ENCODE measurements around the gene ZBTB5. TPM values are rescaled to one million over a fixed set of nuclear protein-coding genes. Genes with fewer than 3 reads are reported as not detected.

The ZBTB5 gene
- total RNA-seq, 2 donors from 2014 or later, result 8.9 to 9.7 TPM

GRCh38 chr9:37503736-37504135 is 38.5 kb upstream of the ZBTB5 start:
- H3K27me3 ChIP-seq, result no peaks in the 10 kb centered on the region
- H3K9me3 ChIP-seq, result no peaks in the 10 kb centered on the region
- no peaks in the 10 kb centered on the region for H3K36me3 ChIP-seq
- TF ChIP-seq, protein P1, sequence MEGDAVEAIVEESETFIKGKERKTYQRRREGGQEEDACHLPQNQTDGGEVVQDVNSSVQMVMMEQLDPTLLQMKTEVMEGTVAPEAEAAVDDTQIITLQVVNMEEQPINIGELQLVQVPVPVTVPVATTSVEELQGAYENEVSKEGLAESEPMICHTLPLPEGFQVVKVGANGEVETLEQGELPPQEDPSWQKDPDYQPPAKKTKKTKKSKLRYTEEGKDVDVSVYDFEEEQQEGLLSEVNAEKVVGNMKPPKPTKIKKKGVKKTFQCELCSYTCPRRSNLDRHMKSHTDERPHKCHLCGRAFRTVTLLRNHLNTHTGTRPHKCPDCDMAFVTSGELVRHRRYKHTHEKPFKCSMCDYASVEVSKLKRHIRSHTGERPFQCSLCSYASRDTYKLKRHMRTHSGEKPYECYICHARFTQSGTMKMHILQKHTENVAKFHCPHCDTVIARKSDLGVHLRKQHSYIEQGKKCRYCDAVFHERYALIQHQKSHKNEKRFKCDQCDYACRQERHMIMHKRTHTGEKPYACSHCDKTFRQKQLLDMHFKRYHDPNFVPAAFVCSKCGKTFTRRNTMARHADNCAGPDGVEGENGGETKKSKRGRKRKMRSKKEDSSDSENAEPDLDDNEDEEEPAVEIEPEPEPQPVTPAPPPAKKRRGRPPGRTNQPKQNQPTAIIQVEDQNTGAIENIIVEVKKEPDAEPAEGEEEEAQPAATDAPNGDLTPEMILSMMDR (IDR thresholded peaks at IDR 0.05), result no peak
- H3K4me3 ChIP-seq, result no peak overlapping the region
- H3K27ac ChIP-seq, result no peak overlapping the region
- H3K9ac ChIP-seq (ENCODE audit: low read depth in 2 of 2, low read length in 2 of 2), result no peak overlapping the region
- DNase-seq, result no peak
- intact Hi-C loops (cut with DNase I), result no loop called here
- H3K4me1 ChIP-seq, result no peaks in the 10 kb centered on the region

- Histone ChIP-seq H3K9ac (ENCODE audit: low read depth in 2 of 2, low read length in 2 of 2) (no peak overlapping the region), H3K27me3 (no peaks in the 10 kb centered on the region), H3K4me1 (no peaks in the 10 kb centered on the region), H3K36me3 (no peaks in the 10 kb centered on the region), H3K4me3 (no peak overlapping the region), H3K9me3 (no peaks in the 10 kb centered on the region), H3K27ac (no peak overlapping the region)
- no peak for DNase-seq
- intact Hi-C loops (cut with DNase I), result no loop called here
- TF ChIP-seq, protein P1 (IDR thresholded peaks at IDR 0.05), result no peak
Observed at GRCh38 chr9:37501957-37502596, 36.8 kb upstream of the ZBTB5 start.

GRCh38 chr9:37499297-37499696 is 34.0 kb upstream of the ZBTB5 start:
- Histone ChIP-seq H3K27me3 (no peaks in the 10 kb centered on the region), H3K36me3 (no peaks in the 10 kb centered on the region), H3K4me1 (no peaks in the 10 kb centered on the region), H3K4me3 (no peak overlapping the region), H3K9ac (ENCODE audit: low read depth in 2 of 2, low read length in 2 of 2) (no peak overlapping the region), H3K27ac (no peak overlapping the region), H3K9me3 (no peaks in the 10 kb centered on the region)
- intact Hi-C loops (cut with DNase I), result no loop called here
- no peak for DNase-seq
- TF ChIP-seq, protein P1 (IDR thresholded peaks at IDR 0.05), result no peak

GRCh38 chr9:37498457-37498856 is 33.2 kb upstream of the ZBTB5 start:
- TF ChIP-seq, protein P1 (IDR thresholded peaks at IDR 0.05), result no peak
- Histone ChIP-seq H3K4me3 (no peak overlapping the region), H3K27ac (no peak overlapping the region), H3K4me1 (no peaks in the 10 kb centered on the region), H3K9me3 (no peaks in the 10 kb centered on the region), H3K27me3 (no peaks in the 10 kb centered on the region), H3K36me3 (no peaks in the 10 kb centered on the region), H3K9ac (ENCODE audit: low read depth in 2 of 2, low read length in 2 of 2) (no peak overlapping the region)
- intact Hi-C loops (cut with DNase I), result no loop called here
- DNase-seq, result no peak

- H3K4me3 ChIP-seq, result no peak overlapping the region
- no peak overlapping the region for H3K27ac ChIP-seq
- H3K4me1 ChIP-seq, result no peaks in the 10 kb centered on the region
- TF ChIP-seq, protein P1 (IDR thresholded peaks at IDR 0.05), result no peak
- H3K27me3 ChIP-seq, result no peaks in the 10 kb centered on the region
- DNase-seq, result no peak
- no peaks in the 10 kb centered on the region for H3K9me3 ChIP-seq
- no peak overlapping the region for H3K9ac ChIP-seq (ENCODE audit: low read depth in 2 of 2, low read length in 2 of 2)
- intact Hi-C loops (cut with DNase I), result no loop called here
- H3K36me3 ChIP-seq, result no peaks in the 10 kb centered on the region
Observed at GRCh38 chr9:37497320-37497719, 32.1 kb upstream of the ZBTB5 start.

Measured in colonic mucosa (tissue), 4 donors.